Measurements from ENCODE around the gene OTUB2. TPM values are rescaled to one million over a fixed set of nuclear protein-coding genes. Genes with fewer than 3 reads are reported as not detected.

OTUB2 gene
- total RNA-seq, 1 donor from 2014 or later, result 1.3 TPM

- DNase-seq (ENCODE audit: low read depth) (no peak), FAIRE-seq (no peak)
- TF ChIP-seq CTCF (IDR thresholded peaks at IDR 0.05; ENCODE audit: insufficient read depth, low read length, severe bottlenecking), result no peak
Observed at GRCh38 chr14:93980456-93981201, 45.5 kb upstream of the OTUB2 start.

GRCh38 chr14:93981316-93982229, 44.6 kb upstream of the OTUB2 start:
- Histone ChIP-seq H3K36me3 (ENCODE audit: control insufficient read depth, insufficient read depth, low read length) (no peaks in the 10 kb centered on the region), H3K4me3 (ENCODE audit: low read depth, low read length) (no peak overlapping the region), H3K27me3 (ENCODE audit: control insufficient read depth, insufficient read depth, low read length) (no peaks in the 10 kb centered on the region)
- no peak for TF ChIP-seq CTCF (IDR thresholded peaks at IDR 0.05; ENCODE audit: insufficient read depth, low read length, severe bottlenecking)
- DNase-seq (ENCODE audit: low read depth), result no peak
- no peak for FAIRE-seq

More at GRCh38 chr14:93980456-93981201, 45.5 kb upstream of the OTUB2 start:
- H3K36me3 ChIP-seq (ENCODE audit: control insufficient read depth, insufficient read depth, low read length), result no peaks in the 10 kb centered on the region
- H3K4me3 ChIP-seq (ENCODE audit: low read depth, low read length), result no peak overlapping the region
- H3K27me3 ChIP-seq (ENCODE audit: control insufficient read depth, insufficient read depth, low read length), result no peaks in the 10 kb centered on the region

- H3K36me3 ChIP-seq (ENCODE audit: control insufficient read depth, insufficient read depth, low read length), result no peaks in the 10 kb centered on the region
- DNase-seq (ENCODE audit: low read depth), result no peak
- no peak for TF ChIP-seq CTCF (IDR thresholded peaks at IDR 0.05; ENCODE audit: insufficient read depth, low read length, severe bottlenecking)
- no peaks in the 10 kb centered on the region for H3K27me3 ChIP-seq (ENCODE audit: control insufficient read depth, insufficient read depth, low read length)
- no peak for FAIRE-seq
- no peak overlapping the region for H3K4me3 ChIP-seq (ENCODE audit: low read depth, low read length)
Observed at GRCh38 chr14:93982230-93983007, 43.7 kb upstream of the OTUB2 start.

GRCh38 chr14:93984070-93984469, 42.1 kb upstream of the OTUB2 start:
- Histone ChIP-seq H3K4me3 (ENCODE audit: low read depth, low read length) (no peak overlapping the region), H3K27me3 (ENCODE audit: control insufficient read depth, insufficient read depth, low read length) (no peaks in the 10 kb centered on the region), H3K36me3 (ENCODE audit: control insufficient read depth, insufficient read depth, low read length) (no peaks in the 10 kb centered on the region)
- no peak for TF ChIP-seq CTCF (IDR thresholded peaks at IDR 0.05; ENCODE audit: insufficient read depth, low read length, severe bottlenecking)
- FAIRE-seq (no peak), DNase-seq (ENCODE audit: low read depth) (peak; percentile 31)

- no peaks in the 10 kb centered on the region for H3K27me3 ChIP-seq (ENCODE audit: control insufficient read depth, insufficient read depth, low read length)
- peak; percentile 44 for TF ChIP-seq CTCF (IDR thresholded peaks at IDR 0.05; ENCODE audit: insufficient read depth, low read length, severe bottlenecking)
- no peak overlapping the region for H3K4me3 ChIP-seq (ENCODE audit: low read depth, low read length)
- DNase-seq (ENCODE audit: low read depth), result peak; percentile 14
- no peaks in the 10 kb centered on the region for H3K36me3 ChIP-seq (ENCODE audit: control insufficient read depth, insufficient read depth, low read length)
- no peak for FAIRE-seq
Observed at GRCh38 chr14:93984987-93985410, 41.1 kb upstream of the OTUB2 start.
